OCI-LY7 (cell line): ENCODE measurements around the gene UBA5. TPM values are rescaled to one million over a fixed set of nuclear protein-coding genes. Genes with fewer than 3 reads are reported as not detected.
A peak's percentile ranks its signal among the peaks of the same experiment; 100 is the strongest.

Experiments used
- BruUV-seq: library from RNA; stranded (reverse); fragments of 400-500 nt; replicated peaks from 2 replicates; lab custom pipeline; 2021; lab: Mats Ljungman, UMichigan
- CTCF ChIA-PET: fragments of 300-600 bp; sonication (Branson Sonifier 250); formaldehyde crosslinking; loops from one replicate; lab custom pipeline; 2022; ENCODE audit warnings: antibody characterized with exemption; ENCODE audit not compliant: unreplicated experiment; lab: Charles Lee
- POLR2A ChIA-PET: fragments of 300-600 bp; sonication (Branson Sonifier 250); formaldehyde crosslinking; loops from one replicate; lab custom pipeline; 2022; ENCODE audit warnings: antibody characterized with exemption; lab: Charles Lee
- DNase-seq: peaks from one replicate; pipeline ENCODE4 v3.0.0-alpha.2; 2015; ENCODE audit warnings: low spot score
- H2AFZ ChIP-seq: fragments of 200-600 bp; sonication (generic), shearing (Covaris generic); 2 replicates; pipeline ENCODE4 v1.6.1; 2014; ENCODE audit warnings: mild to moderate bottlenecking, antibody characterized with exemption, low read length, moderate library complexity
- H3K27ac ChIP-seq: fragments of 200-600 bp; sonication (generic); 2 replicates; pipeline ENCODE4 v1.5.1; 2014; ENCODE audit warnings: mixed run types, low read depth, mild to moderate bottlenecking, moderate library complexity, low read length, inconsistent platforms; ENCODE audit not compliant: poor library complexity, severe bottlenecking
- H3K36me3 ChIP-seq: fragments of 200-600 bp; sonication (generic); 2 replicates; pipeline ENCODE4 v1.6.1; 2014; ENCODE audit warnings: mild to moderate bottlenecking, antibody characterized with exemption, low read length, moderate library complexity, mixed read lengths; ENCODE audit not compliant: insufficient read depth
- H3K4me1 ChIP-seq: fragments of 200-600 bp; sonication (generic); 2 replicates; pipeline ENCODE4 v1.5.1; 2014; ENCODE audit warnings: mild to moderate bottlenecking, low read length; ENCODE audit not compliant: insufficient read depth, poor library complexity, severe bottlenecking
- H3K4me2 ChIP-seq: fragments of 200-600 bp; sonication (generic); 2 replicates; pipeline ENCODE4 v1.6.1; 2014; ENCODE audit warnings: mild to moderate bottlenecking, low read length
- H3K4me3 ChIP-seq: fragments of 200-600 bp; sonication (generic); 2 replicates; pipeline ENCODE4 v1.5.1; 2014; ENCODE audit warnings: mild to moderate bottlenecking, low read depth, low read length; ENCODE audit not compliant: poor library complexity, severe bottlenecking
- H3K79me2 ChIP-seq: fragments of 200-600 bp; sonication (generic); 2 replicates; pipeline ENCODE4 v1.6.1; 2016; ENCODE audit warnings: low read depth, mild to moderate bottlenecking, low read length, moderate library complexity, mixed read lengths; ENCODE audit not compliant: insufficient read depth
- H3K9me2 ChIP-seq: fragments of 200-600 bp; sonication (generic); 2 replicates; pipeline ENCODE4 v1.6.1; 2016; ENCODE audit warnings: mild to moderate bottlenecking, low read length, mixed read lengths; ENCODE audit not compliant: insufficient read depth
- H3K9me3 ChIP-seq: fragments of 200-600 bp; sonication (generic); 2 replicates; pipeline ENCODE4 v1.6.1; 2014; ENCODE audit warnings: mild to moderate bottlenecking, mixed run types, low read length, mixed read lengths
- H4K20me1 ChIP-seq: fragments of 200-600 bp; sonication (generic); 2 replicates; pipeline ENCODE4 v1.6.1; 2014; ENCODE audit warnings: mild to moderate bottlenecking, antibody characterized with exemption, low read length, moderate library complexity, mixed read lengths; ENCODE audit not compliant: insufficient read depth
- EZH2phosphoT487 ChIP-seq: fragments of 200-600 bp; sonication (generic); IDR thresholded peaks from 2 replicates; pipeline ENCODE4 v1.6.1; 2018; ENCODE audit warnings: low read depth, borderline replicate concordance, mild to moderate bottlenecking, mixed run types, antibody characterized with exemption, low read length, moderate library complexity, mixed read lengths
- intact Hi-C: fragments of 100-400 bp; cut with micrococcal nuclease; formaldehyde crosslinking; loops from one replicate; pipeline ENCODE4 v1.10.0; 2022; ENCODE audit not compliant: unreplicated experiment
- total RNA-seq, 2 experiments: library from RNA; depleted of rRNA in 1 of 2; stranded (reverse); fragments of >200 nt in 1 of 2; shearing (Covaris generic) in 1 of 2; gene quantifications; 2 replicates each; pipeline ENCODE4 v1.2.3, GENCODE V29; 2014 to 2022
- TF ChIP-seq, protein P1 (sequence below): fragments of 200-600 bp; sonication (generic); conservative IDR thresholded peaks from 2 replicates; pipeline ENCODE4 v1.5.1; 2014; ENCODE audit warnings: mild to moderate bottlenecking, antibody characterized with exemption, low read length, moderate library complexity, mixed read lengths

UBA5 gene
- total RNA-seq, 2 experiments from 2014 or later: 45.2 to 47.5 TPM

GRCh38 chr3:132623646-132624045 lies 36.5 kb upstream of the UBA5 start:
- no peaks in the 10 kb centered on the region for H3K9me3 ChIP-seq
- no peaks in the 10 kb centered on the region for H3K9me2 ChIP-seq
- H3K79me2 ChIP-seq: no peaks in the 10 kb centered on the region
- peak overlapping the region; percentile 37; the same call in 1 of the 2 replicates for H2AFZ ChIP-seq
- DNase-seq: peak; percentile 8
- no TSS peak for BruUV-seq
- H3K27ac ChIP-seq: peak overlapping the region; percentile 63
- POLR2A ChIA-PET: interaction anchor here (0.7 to 1.0 kb wide), 4 partner anchors 19 to 94 kb away, joined by 3 to 5 read pairs (median 3); no protein-coding TSS in a partner anchor
- TF ChIP-seq EZH2phosphoT487: no peak
- TF ChIP-seq, protein P1, sequence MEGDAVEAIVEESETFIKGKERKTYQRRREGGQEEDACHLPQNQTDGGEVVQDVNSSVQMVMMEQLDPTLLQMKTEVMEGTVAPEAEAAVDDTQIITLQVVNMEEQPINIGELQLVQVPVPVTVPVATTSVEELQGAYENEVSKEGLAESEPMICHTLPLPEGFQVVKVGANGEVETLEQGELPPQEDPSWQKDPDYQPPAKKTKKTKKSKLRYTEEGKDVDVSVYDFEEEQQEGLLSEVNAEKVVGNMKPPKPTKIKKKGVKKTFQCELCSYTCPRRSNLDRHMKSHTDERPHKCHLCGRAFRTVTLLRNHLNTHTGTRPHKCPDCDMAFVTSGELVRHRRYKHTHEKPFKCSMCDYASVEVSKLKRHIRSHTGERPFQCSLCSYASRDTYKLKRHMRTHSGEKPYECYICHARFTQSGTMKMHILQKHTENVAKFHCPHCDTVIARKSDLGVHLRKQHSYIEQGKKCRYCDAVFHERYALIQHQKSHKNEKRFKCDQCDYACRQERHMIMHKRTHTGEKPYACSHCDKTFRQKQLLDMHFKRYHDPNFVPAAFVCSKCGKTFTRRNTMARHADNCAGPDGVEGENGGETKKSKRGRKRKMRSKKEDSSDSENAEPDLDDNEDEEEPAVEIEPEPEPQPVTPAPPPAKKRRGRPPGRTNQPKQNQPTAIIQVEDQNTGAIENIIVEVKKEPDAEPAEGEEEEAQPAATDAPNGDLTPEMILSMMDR: no peak
- CTCF ChIA-PET: interaction anchor here (0.6 kb wide), 1 partner anchor 26 kb away, joined by 3 read pairs; the partner anchor contains the start of gene ACKR4
- H4K20me1 ChIP-seq: no peaks in the 10 kb centered on the region
- intact Hi-C loops: no loop called here
- H3K4me3 ChIP-seq: no peak overlapping the region
- H3K4me2 ChIP-seq: peak overlapping the region; percentile 43; the same call in 1 of the 2 replicates
- H3K4me1 ChIP-seq: peaks cover 47% of the 10 kb centered on the region
- peaks cover 38% of the 10 kb centered on the region for H3K36me3 ChIP-seq

GRCh38 chr3:132624790-132625189 lies 35.3 kb upstream of the UBA5 start:
- POLR2A ChIA-PET: interaction anchor here (2.2 kb wide), 1 partner anchor 30 kb away, joined by 9 read pairs; no protein-coding TSS in a partner anchor
- Histone ChIP-seq H2AFZ (peak overlapping the region; percentile 21; the same call in 1 of the 2 replicates), H3K4me3 (no peak overlapping the region), H3K79me2 (no peaks in the 10 kb centered on the region), H4K20me1 (no peaks in the 10 kb centered on the region), H3K27ac (peak overlapping the region; percentile 78), H3K9me2 (no peaks in the 10 kb centered on the region), H3K36me3 (peaks cover 40% of the 10 kb centered on the region), H3K4me1 (peaks cover 47% of the 10 kb centered on the region), H3K4me2 (peak overlapping the region; percentile 36; the same call in 1 of the 2 replicates), H3K9me3 (no peaks in the 10 kb centered on the region)
- TF ChIP-seq EZH2phosphoT487: no peak
- TF ChIP-seq, protein P1: no peak
- intact Hi-C loops: loop anchor here (5.0 kb wide), 1 partner anchor 207 kb away; the partner anchor contains the start of gene DNAJC13
- CTCF ChIA-PET: no interaction called here
- DNase-seq: peak; percentile 38
- BruUV-seq: no TSS peak

DNA sequence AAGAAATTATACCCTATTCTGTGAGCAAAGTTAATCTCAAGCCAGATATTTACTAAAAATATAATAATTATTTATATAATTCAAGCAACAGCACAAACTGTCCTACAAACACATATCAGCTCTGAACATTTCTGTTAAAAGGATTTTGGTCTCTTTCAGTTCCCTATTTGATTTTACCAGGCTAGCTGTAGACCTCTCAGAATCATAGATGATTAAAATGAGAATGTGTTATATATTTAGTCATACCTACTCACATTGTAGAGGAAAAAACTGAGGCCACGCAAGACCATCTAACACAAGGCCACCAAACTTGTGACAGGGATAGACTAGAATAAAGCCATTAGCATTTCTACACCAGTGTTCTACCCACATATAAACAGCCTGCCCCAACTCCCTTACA lies 34.5 kb upstream of the UBA5 start:
- Histone ChIP-seq H3K9me3 (no peaks in the 10 kb centered on the region), H4K20me1 (no peaks in the 10 kb centered on the region), H3K4me1 (peaks cover 47% of the 10 kb centered on the region), H2AFZ (peak overlapping the region; percentile 30; the same call in 1 of the 2 replicates), H3K27ac (peak overlapping the region; percentile 78), H3K79me2 (no peaks in the 10 kb centered on the region), H3K36me3 (peaks cover 35% of the 10 kb centered on the region), H3K9me2 (no peaks in the 10 kb centered on the region), H3K4me2 (peak overlapping the region; percentile 54), H3K4me3 (peak overlapping the region; percentile 7)
- peak; percentile 55 for DNase-seq
- intact Hi-C loops: loop anchor here (5.0 kb wide), 1 partner anchor 208 kb away; the partner anchor contains the start of gene DNAJC13
- BruUV-seq: no TSS peak
- CTCF ChIA-PET: interaction anchor here (0.7 to 0.9 kb wide), 2 partner anchors 10 to 11 kb away, joined by 3 read pairs; no protein-coding TSS in a partner anchor
- POLR2A ChIA-PET: interaction anchor here (0.7 to 2.2 kb wide), 13 partner anchors 10 to 309 kb away, joined by 3 to 14 read pairs (median 3); no protein-coding TSS in a partner anchor
- TF ChIP-seq EZH2phosphoT487: no peak
- TF ChIP-seq, protein P1: no peak
